DMS153 (cell line): ENCODE data around the gene KIF25.
"Not testable (repeated sequence)": the region's sequence is repeated elsewhere in the genome, so short reads cannot be mapped to it uniquely, and the experiment has no call there.

Source experiments
- DNase-seq: peaks from one replicate; lab custom pipeline; 2025; lab: John Stamatoyannopoulos, UW

Gene KIF25

DNA sequence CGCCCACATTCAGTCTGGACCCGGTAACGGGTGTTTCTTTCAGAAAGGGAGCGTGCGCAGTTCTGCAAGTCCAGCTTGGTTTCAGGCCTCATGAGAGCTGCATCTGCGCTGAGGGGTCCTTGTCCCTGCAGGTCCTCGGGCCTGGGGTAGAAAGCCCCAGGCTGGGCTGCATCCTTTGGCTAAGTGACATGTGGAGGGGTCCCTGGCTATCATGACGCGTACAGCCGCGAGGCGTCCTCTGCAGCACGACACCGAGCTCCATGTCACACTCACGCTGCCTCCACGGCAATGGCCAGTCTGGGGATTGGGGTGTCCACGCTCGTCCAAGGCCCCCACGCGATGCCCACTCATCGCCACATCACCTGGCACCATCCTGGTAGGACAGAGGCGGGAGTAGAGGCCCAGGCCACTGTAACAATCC is 1.7 kb upstream of the KIF25 start:
- no peak for DNase-seq

DNA sequence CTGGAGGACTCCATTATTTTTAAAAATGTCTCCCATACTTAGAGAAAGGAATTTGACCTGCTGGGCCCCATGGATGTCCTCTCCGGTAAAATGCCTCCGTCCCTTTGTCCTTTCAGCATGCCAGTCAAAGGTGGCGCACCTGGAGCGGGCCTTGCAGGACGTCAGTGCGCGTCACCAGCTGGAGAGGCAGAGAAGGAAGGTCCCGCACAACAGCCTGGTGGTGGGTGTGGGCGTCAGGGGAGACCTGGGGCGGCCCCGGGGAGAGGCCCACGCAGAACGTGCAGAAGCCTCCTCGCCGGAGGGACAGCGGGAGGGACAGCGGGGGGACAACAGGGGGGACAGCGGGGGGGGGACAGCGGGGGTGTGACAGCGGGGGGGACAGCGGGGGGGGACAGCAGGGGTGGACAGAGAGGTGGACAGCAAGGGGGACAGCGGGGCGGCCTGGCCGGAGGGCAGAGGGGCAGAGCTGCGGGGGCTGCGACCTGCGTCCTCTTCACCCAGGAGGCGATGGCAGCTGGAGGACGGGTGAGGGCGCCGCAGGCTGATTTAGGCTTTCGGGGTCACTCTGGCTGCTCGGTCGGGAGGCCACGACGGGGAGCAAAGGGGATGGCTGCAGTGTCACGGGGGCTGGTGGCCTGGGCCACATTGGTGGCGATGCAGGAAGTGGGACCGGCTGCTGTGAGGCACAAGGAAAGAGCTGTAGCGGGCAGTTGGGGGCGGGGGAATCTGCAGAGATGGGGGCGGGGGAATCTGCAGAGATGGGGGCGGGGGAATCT is 859 bp upstream of the KIF25 start:
- DNase-seq: peak; percentile 30

DNA sequence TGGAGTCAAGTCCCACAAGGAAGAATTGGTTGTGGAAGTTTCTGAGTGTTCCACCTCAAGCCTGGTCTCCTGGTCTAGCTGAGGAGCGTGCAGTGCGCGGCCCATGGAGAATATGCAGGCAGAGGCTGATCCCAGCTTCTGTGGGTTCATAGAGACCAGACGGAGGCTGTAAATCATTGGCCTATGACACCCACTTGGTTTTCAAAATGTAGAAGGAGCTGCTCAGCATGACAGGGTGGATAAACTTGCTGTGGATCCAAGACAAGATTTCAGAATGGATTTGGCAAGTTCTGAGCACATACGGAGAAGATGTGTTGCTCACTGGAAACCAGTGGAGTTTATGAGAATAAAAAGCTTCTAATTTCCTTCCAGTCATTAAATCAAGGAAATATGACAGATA is 744 bp downstream of the KIF25 start:
- no peak for DNase-seq

DNA sequence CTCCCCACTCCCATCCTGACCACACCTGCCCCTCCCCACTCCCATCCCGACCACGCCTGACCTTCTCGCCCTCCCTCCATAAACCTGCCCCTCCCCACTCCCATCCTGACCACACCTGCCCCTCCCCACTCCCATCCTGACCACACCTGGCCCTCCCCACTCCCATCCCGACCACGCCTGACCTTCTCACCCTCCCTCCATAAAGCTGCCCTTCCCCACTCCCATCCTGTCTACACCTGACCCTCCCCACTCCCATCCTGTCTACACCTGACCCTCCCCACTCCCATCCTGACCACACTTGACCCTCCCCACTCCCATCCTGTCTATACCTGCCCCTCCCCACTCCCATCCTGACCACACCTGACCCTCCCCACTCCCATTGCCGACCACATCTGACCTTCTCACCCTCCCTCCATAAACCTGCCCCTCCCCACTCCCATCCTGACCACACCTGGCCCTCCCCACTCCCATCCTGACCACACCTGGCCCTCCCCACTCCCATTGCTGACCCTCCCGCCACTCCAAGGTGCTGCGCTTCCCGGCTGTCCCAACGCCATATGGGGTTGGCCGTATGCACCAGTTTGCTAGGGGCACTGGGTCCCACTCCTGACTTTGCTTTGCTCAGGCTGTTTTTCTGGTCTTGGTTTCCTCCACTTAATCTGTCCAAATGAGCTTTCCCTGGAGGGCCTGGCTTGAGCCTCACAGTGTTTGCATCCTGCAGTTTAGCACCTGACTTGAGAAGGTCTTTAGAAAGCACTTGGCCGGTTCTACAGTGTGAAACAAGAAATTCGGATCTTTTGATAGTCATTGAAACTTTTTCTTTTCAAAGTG is 2.9 kb downstream of the KIF25 start:
- no peak for DNase-seq

DNA sequence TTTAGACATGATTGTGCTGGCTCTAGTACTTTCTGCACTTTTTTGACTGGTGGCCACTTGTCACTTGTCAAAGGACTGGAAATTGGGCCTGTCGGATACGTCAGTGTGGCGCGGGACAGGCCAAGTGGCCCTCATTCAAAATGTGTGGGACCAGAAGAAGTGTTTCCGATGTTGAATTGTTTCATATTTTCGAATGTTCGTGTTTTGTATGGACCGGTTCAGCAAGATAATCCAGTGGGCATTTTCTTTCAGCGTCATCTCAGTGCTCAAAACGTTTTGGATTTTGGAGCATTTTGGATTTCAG is 3.5 kb downstream of the KIF25 start:
- DNase-seq: no peak

DNA sequence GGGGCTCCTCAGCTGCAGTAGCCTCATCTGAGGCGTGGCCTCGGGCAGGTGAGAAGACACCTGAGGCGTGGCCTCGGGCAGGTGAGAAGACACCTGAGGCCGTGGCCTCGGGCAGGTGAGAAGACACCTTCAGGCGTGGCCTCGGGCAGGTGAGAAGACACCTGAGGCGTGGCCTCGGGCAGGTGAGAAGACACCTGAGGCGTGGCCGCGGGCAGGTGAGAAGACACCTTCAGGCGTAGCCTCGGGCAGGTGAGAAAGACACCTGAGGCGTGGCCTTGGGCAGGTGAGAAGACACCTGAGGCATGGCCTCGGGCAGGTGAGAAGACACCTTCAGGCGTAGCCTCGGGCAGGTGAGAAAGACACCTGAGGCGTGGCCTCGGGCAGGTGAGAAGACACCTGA is 4.0 kb downstream of the KIF25 start:
- DNase-seq: not testable (repeated sequence)

DNA sequence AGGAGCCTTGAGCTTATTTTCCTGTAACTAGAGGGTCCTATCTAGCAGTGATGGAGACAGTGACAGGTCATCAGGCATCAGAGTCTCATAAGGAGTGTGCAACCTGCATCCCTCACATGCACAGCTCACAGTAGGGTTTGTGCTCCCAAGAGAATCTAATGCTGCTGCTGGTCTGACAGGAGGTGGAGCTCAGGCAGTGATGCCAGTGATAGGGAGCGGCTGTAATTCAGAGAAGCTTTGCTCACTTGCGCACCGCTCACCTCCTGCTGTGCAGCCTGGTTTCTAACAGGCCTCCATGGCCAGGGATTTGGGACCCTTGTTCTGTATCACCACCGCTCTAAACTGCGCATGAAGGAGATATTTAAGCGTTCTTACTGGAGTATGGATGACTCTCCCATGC is 5.3 kb downstream of the KIF25 start:
- DNase-seq: no peak

DNA sequence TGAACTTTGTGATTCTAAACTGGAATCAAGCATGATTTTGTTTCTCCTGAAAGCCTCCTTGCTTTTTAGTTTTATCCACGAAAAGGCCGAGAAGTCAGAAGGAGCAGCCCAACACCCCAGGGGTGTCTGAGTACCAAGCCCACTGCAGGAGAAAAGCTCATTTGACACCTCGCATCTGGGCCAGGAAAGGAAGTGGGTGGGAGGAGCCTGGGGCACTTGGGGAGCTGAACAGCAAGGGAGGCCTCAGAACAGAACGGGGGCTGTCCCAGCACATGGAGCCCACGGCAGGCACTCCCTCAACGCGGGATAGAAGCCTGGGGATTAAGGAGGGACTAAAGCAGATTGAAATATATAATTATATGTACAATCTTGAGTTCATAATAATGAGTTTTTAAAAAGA is 6.6 kb downstream of the KIF25 start:
- DNase-seq: no peak

DNA sequence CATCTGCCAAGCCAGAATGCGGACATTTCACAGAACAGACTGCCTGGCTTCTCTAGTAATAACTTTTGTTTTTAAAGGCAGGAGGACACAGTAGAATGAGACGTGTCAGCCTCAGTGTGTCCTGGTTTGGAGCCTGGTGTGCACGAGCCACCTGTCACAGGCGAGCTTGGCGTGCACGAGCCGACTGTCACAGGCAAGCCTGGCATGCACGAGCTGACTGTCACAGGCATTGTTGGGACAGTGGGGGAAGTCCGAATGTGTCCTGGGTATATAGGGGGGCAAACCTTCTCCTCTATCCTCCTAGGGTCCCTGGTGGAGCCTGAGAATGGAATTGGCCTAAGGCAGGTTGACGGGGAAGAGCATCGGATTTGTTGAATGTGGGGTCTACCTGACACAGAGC is 7.5 kb downstream of the KIF25 start:
- DNase-seq: no peak

DNA sequence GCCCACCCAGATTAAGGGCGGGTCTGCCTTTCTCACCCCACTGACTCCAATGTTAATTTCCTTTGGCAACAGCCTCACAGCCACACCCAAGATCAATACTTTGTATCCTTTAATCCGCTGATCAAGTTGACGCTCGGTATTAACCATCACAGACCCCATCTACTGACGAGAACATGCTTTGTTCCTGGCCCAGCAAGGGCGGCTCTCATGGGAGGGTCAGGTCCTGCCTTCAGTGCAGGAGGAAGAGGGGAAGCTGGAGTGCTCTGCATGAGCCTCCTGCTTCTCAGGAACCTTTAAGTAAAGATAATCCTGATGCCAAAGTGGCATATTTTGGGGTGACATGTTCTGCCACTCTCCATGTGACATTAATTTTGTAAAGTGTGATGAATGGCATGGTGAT is 8.3 kb downstream of the KIF25 start:
- no peak for DNase-seq

DNA sequence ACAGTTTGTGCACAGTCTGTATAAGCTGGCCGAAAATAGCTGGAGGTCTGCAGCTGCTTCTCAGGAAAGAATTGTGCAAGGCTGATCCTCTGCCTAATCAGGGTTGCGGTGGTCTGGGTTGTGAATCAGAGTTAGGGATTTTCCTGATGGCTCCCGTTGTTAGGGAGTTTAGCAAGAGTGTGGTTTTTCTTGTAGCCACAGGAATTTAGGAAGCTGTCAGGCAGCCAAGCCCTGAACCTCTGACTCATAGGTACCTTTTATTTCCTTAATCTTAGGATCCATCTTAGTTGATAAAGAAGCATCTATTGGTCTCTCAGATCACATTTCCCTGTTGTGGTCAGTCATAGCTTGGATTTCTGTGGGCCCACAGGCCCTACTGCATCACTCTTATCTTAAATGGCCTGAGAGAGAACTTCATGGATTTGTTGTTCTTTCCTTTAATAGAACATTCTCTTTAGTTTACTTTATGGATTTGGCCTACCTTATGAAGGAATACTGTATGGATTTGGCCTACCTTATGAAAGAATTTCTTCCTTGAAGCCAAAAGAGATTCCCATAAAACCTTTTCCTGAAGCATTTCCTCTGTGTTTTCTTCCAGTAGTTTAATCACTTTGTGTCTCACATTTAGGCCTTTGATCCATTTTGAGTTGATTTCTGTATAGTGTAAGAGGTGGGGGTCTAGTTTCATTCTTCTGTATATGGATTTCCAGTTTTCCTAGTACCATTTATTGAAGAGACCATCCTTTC is 10.3 kb downstream of the KIF25 start:
- DNase-seq: no peak

DNA sequence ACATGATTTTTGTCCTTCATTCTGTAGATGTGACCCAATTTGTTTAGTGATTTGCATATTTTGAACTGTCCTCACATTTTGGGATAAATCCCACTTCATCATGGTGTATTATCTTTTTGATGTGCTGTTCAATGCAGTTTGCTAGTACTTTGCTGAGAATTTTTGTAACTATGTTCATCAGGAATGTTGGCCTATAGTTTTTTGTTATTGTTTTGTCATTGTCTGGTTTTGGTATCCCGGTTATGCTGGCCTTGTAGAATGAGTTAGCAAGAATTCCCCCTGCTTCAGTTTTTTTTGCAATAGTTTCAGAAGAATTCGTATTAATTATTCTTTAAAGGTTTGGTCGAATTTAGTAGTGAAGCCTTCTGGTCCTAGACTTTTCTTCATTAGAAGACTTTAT is 11.9 kb downstream of the KIF25 start:
- DNase-seq: no peak

DNA sequence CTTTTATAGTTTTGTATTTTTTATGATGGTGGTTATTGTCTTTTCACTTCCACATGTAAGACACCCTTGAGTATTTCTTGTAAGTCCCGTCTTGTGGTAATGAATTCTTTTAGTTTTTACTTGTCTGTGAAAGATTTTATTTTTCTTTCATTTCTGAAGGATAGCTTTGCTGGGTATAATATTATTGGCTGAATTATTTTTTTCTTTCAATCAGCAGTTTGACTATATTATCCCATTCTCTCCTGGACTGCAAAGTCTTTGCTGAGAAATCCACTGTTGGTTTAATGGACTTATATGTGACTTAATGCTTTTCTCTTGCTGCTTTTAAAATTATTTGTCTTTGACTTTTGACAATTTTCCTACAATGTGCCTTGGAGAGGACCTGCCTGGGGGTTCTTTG is 13.8 kb downstream of the KIF25 start:
- DNase-seq: no peak

DNA sequence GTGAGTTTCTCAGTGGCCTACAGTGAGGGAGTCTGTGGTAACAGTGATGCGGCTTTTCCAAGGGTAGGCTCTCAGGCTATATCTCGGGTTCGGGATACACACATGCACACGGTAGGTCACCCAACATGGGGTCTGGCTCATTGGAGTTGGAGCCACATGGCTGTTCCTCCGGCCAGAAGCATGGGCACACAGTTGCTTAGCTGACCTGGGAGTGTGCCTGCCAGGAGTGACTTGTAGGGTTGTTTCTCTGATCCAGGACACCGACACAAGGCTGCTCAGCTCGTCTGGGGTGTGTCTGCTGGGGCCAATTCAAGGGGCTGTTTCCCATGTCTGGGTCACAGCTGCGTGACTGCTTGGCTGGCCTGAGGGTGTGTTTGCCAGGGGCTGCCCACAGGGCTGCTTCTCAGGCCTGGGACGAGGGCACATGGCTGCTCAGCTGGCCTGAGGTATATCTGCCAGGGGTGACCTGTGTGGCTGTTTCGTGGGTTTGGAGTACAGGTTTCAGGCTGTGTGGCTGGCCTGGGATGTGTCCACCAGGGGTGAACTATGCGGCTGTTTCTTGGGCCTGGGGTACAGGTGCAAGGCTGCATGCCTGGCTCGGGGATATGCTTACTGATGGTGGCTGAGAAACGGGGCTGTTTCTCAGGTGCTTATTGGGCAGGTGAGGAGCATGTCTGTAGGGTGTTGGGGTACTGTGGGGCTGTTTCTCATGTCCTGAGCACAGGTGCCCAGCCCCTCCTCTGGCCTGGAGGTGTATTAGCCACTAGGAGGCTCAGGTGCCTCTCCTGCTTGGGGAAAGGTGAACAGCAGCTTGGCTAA is 15.2 kb downstream of the KIF25 start:
- DNase-seq: no peak

DNA sequence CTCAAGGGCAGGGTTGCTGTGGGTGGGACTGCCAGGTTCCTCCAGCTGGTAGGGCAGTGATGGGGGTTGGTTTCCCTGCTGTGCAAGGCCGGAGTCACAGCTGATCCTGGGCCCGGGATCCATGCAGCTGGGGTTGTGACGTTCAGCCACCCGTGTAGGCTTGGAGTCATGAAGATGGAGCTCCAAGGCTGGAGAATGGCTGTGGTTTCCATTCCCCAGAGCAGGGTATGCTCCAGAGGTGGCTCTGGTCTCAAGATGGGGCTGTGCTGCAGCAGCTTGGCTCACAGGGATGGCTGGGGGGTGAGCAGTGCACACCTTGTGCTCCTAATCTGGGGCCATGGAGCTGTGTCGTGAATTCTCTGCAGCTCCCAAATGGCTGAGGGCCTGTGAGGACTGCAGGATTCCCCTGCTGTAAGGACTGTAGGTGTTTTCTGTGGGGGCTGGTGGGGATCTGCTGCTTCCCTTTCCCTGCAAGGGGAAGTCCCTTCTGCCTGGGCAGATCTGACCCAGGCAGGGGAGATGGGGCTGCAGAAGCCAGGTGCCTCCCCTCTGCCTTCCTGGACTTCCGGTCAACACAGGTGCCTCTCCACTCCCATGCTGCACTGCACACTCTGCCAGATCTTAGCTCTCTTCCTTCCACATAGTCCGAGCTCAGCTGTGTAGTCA is 15.9 kb downstream of the KIF25 start:
- DNase-seq: no peak

DNA sequence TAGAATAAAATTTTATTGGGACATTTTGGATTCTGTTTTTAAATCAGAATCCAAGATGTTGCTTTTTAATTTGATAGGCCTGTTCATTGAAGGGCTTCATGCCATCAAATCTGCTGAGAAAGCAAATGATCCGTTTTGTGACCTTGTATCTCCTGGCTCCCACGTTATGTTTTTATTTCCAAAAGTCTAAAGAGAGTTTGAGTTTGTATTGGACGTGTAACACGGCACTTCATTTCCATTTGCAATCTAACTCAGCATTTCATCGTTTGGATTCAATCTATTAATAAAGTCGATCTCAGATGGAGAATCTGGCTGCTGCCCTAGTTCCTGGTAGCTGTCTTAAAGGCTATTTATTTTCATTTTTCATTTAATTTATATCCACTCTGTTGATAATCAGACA is 17.0 kb downstream of the KIF25 start:
- DNase-seq: no peak

DNA sequence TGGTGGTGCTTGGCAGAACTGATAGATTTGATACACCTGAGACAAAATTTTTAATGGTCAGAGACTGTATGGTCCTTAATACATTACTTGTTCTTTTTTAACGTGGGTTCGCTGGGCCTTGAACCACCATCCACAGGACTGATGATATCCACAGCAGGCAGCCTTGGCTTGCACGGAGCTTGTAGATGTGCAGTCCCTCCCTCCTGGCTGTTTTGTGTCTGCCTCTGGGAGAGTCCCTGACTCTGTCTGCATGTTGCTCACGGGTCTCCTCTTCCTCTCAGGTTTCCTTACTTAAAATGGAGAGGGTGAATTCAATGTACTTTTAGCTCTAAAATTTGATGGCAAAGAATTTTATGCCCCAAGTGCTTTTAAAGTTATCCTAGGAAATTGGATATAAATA is 17.5 kb downstream of the KIF25 start:
- DNase-seq: no peak

DNA sequence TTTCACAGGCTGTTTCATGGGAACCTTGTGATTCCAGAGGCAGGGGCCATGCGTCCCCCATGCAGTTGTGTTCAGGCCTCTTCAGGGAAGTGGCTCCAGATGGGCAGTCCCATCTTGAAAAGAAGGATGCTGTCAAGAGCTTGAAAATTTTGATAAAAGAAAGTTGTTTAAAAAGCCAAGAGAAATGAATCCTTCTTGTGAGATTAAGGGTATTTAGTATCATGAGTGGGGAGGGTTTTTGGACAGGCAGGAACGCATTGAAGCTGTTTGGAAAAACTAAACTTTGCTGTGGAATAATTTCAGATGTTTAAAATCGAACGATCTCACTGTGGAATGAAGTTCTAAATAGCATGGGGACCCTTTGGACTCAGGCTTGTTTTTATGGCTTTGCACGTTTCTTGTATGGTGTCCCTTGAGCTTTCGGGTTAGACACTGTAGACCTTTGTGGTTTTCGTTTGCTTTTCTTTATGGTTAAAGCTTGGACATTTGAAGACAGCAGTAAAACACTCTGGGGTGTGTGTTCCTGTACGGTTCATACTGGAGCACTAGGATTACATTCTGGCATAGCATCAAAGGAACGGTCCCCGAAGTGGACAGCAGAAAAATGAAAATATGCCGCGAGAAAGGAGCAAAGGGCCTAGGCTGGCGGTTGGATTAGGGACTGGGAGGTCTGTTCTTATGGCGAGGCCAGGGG is 18.2 kb downstream of the KIF25 start:
- DNase-seq: no peak

DNA sequence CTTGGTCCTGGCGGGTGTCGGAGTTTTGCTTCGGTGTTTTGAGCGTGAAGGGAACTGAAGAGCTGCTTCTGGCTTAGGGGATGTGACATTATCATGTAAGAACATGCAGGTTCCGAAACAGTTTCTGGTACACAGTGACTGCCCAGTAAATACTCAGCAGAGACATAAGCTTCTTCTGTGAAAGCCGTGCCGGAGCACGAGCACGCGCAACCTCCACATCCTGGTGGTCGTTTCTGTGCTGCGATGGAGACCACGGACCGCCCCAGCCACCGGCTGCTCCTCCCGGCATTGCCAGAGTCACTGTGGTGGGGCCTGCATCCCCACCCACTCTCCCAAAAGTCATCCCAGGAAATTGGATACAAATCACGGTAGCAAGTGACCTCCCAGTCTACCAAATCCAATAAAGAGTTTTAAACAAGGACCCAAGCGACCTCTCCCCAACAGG is 18.7 kb downstream of the KIF25 start:
- no peak for DNase-seq

DNA sequence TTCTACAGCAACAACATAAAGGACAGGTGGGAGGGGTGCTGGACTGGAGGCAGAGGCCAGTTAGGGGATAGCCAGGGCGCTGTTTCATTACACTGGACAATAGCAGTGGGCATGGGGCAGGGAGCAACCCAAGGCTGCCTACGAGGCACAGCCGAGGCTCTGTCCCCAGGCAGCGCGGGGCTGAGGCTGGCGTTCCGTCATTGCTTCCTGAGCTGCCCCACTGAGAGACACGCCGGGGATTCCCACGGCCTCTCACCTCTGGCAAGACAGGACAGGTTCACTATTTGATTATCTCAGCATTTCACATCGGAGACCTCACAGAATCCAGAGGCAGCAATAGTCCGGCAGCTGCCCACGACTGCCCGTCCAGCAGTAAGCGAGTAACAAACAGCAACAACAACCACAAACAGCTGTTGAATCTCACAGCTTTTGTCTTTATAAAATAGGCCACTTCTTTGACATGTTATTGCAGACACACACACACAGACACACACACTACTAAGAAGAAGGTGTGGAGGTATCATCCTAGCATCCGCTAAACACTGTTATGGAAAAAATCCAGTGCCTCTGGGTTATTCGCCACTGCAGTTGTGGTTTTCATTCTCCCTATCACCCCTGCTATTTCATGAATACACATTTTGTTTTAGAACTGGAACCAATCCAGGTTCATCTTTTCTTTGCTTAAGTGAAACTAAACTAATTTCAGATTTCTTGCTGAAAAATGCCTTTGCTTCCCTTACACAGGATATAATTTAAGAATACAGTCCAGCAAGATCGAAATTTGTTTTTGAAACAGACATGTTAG is 19.5 kb downstream of the KIF25 start:
- DNase-seq: no peak
